Coronary artery (tissue), 2 donors: ENCODE measurements around the gene SYT2.
"Not testable (repeated sequence)": the region's sequence is repeated elsewhere in the genome, so short reads cannot be mapped to it uniquely, and the experiment has no call there.

Experiments
- DNase-seq: peaks from one replicate; pipeline ENCODE4 v3.0.0-alpha.2; 2017; ENCODE audit warnings: low spot score
- H3K27ac ChIP-seq, 2 donors: fragments of 200-600 bp; sonication (generic); one replicate each; pipeline ENCODE4 v1.5.1; 2016 to 2019
- H3K4me3 ChIP-seq: fragments of 200-600 bp; sonication (generic); 2 replicates; pipeline ENCODE4 v1.5.1; 2016; ENCODE audit warnings: mild to moderate bottlenecking, moderate library complexity
- CTCF ChIP-seq: fragments of 200-600 bp; sonication (generic); IDR thresholded peaks from one replicate; pipeline ENCODE4 v1.5.1; 2019; ENCODE audit warnings: antibody characterized with exemption

Gene SYT2

GRCh38 chr1:202564958-202565495 is 145.2 kb downstream of the SYT2 start:
- no peak overlapping the region for H3K4me3 ChIP-seq
- no peak for DNase-seq
- no peak for TF ChIP-seq CTCF
- H3K27ac ChIP-seq: peak overlapping the region; percentile 56 to 84

- no peak overlapping the region for H3K4me3 ChIP-seq
- DNase-seq: no peak
- no peak for TF ChIP-seq CTCF
- peak overlapping the region; percentile 71 to 84 for H3K27ac ChIP-seq
These were observed 146.4 kb downstream of the SYT2 start for GRCh38 chr1:202563818-202564217.

- no peak for DNase-seq
- Histone ChIP-seq H3K27ac (peak overlapping the region; percentile 71 to 77), H3K4me3 (peak overlapping the region; percentile 31)
- TF ChIP-seq CTCF: no peak
These were observed 147.7 kb downstream of the SYT2 start for GRCh38 chr1:202562444-202563060.

DNA sequence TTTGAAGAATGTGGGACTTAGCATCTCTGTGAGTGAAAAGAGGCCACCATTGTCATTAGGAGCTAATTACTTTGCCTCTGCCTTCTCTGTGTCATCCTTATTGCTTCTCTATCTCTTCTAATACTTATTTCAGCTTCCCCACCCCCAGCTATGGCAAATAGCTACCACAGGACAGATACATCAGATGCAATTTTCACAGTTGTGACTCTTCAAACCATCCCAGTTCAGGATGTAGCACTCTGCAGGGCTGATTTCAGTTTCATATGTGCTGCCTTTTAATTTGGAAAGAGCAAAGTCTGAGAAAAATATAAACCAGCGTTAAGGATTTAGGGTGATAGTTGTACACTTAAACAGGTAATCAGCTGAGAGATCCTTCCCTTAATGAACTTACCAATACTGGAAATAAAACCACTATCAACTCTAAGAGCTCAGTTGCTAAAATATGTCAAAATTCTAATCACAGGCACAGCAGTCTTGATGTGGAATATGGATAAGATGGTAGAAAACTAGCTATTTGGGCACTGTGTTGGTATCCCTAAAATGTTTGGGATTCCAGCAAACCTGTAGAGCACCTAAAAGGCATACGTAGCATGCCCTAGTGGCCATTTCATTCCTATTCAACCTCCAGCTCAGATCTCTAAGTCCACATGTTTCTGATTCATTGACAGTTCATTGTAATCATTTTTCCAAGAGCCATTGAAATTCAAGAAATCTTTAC is 148.4 kb downstream of the SYT2 start:
- Histone ChIP-seq H3K4me3 (no peak overlapping the region), H3K27ac (peak overlapping the region; percentile 71 to 77)
- DNase-seq: no peak
- no peak for TF ChIP-seq CTCF

DNA sequence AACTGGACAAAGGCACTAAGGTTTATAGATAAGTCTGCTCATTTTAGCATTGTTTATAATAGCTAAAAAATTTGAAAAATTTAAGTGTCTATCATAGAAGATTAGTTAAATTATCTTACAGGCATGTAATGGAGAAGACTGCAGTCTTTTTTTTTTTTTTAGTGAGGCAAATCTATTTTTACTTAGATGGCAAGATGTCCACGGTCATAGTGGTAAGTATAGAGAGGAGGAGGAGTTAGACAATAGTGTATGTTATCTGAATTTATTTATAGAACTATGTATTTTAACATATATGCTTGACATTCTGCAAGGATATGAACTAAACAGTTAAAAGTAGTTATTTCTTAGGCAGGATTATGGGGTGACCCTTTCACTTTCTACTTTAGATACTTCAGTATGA is 149.0 kb downstream of the SYT2 start:
- TF ChIP-seq CTCF: no peak
- DNase-seq: no peak
- Histone ChIP-seq H3K27ac (peak overlapping the region; percentile 71 to 77), H3K4me3 (no peak overlapping the region)

GRCh38 chr1:202557662-202558061 is 152.6 kb downstream of the SYT2 start:
- Histone ChIP-seq H3K27ac (peak overlapping the region in 1 of 2 donors; percentile 9), H3K4me3 (peak overlapping the region; percentile 26)
- not testable (repeated sequence) for DNase-seq

DNA sequence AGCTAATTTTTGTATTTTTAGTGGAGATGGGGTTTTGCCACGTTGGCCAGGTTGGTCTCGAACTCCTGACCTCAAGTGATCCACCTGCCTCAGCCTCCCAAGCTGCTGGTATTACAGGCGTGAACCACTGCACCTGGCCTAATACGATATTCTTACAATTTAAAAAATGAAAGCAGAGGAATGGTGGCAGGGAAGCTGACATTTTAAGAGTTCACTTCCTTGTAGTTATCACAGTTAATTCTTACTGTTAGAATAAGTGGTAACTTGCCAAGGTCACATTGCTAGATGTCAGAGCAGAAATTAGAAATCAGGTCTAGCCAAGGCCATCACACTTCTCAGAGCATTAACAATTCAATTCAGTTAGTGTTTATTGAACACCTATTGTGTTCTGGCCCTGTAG is 154.2 kb downstream of the SYT2 start:
- DNase-seq: not testable (repeated sequence)
- Histone ChIP-seq H3K4me3 (peak overlapping the region; percentile 12), H3K27ac (peak overlapping the region in 1 of 2 donors; percentile 43)

DNA sequence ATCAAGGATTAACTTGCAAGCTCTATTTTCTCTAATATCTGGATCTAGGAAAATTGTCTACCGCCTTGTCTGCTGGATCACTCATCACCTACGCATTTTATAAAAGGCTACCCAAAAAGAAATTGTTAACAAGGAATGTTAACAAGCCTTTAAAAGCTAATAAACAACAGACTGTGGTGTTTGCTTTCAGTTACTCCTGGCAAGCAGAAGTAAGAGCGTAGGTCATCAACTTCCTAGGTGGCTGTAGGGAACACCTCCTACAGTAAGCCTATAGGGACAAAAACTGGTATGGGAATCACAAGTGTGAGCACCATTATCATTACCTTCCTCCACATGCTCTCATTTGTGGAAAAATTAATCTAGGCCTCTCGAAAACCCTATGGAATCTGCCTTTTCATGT is 155.6 kb downstream of the SYT2 start:
- Histone ChIP-seq H3K27ac (peak overlapping the region; percentile 1 to 53), H3K4me3 (peak overlapping the region; percentile 6)

More for the DNA sequence above, 155.6 kb downstream of the SYT2 start:
- not testable (repeated sequence) for DNase-seq
